GM23338 (cell line): ENCODE results near the gene UBC.

Source experiments
- CTCF ChIP-seq, 2 experiments: fragments of 200-600 bp in 1 of 2; sonication (generic) in 1 of 2; conservative IDR thresholded peaks; 2 replicates each; pipeline versions ENCODE4 v1.5.1 to v1.6.1; 2016 to 2017; ENCODE audit warnings: antibody characterized with exemption in 2 of 2, low read depth in 2 of 2, mild to moderate bottlenecking in 2 of 2, moderate library complexity in 1 of 2
- EZH2 ChIP-seq: fragments of 200-600 bp; sonication (generic); IDR thresholded peaks from one replicate; pipeline ENCODE4 v1.8.0; 2017; ENCODE audit warnings: antibody characterized with exemption, mild to moderate bottlenecking, low read depth; ENCODE audit not compliant: unreplicated experiment
- EZH2phosphoT487 ChIP-seq: fragments of 200-600 bp; sonication (generic); IDR thresholded peaks from one replicate; pipeline ENCODE4 v1.8.1; 2018; ENCODE audit warnings: antibody characterized with exemption; ENCODE audit not compliant: unreplicated experiment
- JUNB ChIP-seq: IDR thresholded peaks from one replicate; pipeline ENCODE4 v1.6.1; 2016; ENCODE audit warnings: antibody characterized with exemption; ENCODE audit not compliant: unreplicated experiment
- REST ChIP-seq: IDR thresholded peaks from one replicate; pipeline ENCODE4 v1.6.1; 2018; ENCODE audit warnings: antibody characterized with exemption; ENCODE audit not compliant: unreplicated experiment

- TF ChIP-seq CTCF (conservative IDR thresholded peaks at IDR 0.05; ENCODE audit: low read depth in 2 of 2) (no peak), REST (no peak), EZH2 (no peak), JUNB (no peak), EZH2phosphoT487 (no peak)
Measured at GRCh38 chr12:124916374-124917134, 2.1 kb upstream of the UBC start.
